ENCODE measurements around the gene KLHL17.

Gene KLHL17

GRCh38 chr1:958823-959730 lies 1.3 kb upstream of the KLHL17 start, which contains the start of gene NOC2L:
TSS of gene NOC2L (minus strand) at chr1:959256. CDS start at chr1:959240, 16 bp downstream.
- peak; percentile 49 for DNase-seq (ENCODE audit: extremely low read depth, low read depth)
- TF ChIP-seq, protein P1, sequence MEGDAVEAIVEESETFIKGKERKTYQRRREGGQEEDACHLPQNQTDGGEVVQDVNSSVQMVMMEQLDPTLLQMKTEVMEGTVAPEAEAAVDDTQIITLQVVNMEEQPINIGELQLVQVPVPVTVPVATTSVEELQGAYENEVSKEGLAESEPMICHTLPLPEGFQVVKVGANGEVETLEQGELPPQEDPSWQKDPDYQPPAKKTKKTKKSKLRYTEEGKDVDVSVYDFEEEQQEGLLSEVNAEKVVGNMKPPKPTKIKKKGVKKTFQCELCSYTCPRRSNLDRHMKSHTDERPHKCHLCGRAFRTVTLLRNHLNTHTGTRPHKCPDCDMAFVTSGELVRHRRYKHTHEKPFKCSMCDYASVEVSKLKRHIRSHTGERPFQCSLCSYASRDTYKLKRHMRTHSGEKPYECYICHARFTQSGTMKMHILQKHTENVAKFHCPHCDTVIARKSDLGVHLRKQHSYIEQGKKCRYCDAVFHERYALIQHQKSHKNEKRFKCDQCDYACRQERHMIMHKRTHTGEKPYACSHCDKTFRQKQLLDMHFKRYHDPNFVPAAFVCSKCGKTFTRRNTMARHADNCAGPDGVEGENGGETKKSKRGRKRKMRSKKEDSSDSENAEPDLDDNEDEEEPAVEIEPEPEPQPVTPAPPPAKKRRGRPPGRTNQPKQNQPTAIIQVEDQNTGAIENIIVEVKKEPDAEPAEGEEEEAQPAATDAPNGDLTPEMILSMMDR (IDR thresholded peaks at IDR 0.05; ENCODE audit: low read depth, low read length), result no peak

GRCh38 chr1:959731-960362 lies 537 bp upstream of the KLHL17 start:
- TF ChIP-seq, protein P1 (IDR thresholded peaks at IDR 0.05; ENCODE audit: low read depth, low read length), result no peak
- no peak for DNase-seq (ENCODE audit: extremely low read depth, low read depth)

GRCh38 chr1:961132-961669 lies 817 bp downstream of the KLHL17 start:
- DNase-seq (ENCODE audit: extremely low read depth, low read depth), result no peak
- TF ChIP-seq, protein P1 (IDR thresholded peaks at IDR 0.05; ENCODE audit: low read depth, low read length), result no peak

GRCh38 chr1:962381-963300 lies 2.3 kb downstream of the KLHL17 start:
- DNase-seq (ENCODE audit: extremely low read depth, low read depth), result no peak
- TF ChIP-seq, protein P1 (IDR thresholded peaks at IDR 0.05; ENCODE audit: low read depth, low read length), result no peak

GRCh38 chr1:963301-963651 lies 2.9 kb downstream of the KLHL17 start:
- no peak for DNase-seq (ENCODE audit: extremely low read depth, low read depth)
- TF ChIP-seq, protein P1 (IDR thresholded peaks at IDR 0.05; ENCODE audit: low read depth, low read length), result no peak

- TF ChIP-seq, protein P1 (IDR thresholded peaks at IDR 0.05; ENCODE audit: low read depth, low read length), result no peak
- DNase-seq (ENCODE audit: extremely low read depth, low read depth), result no peak
Observed at GRCh38 chr1:963746-964525, 3.6 kb downstream of the KLHL17 start.
